CD14-positive monocyte (primary cell): ENCODE results near the gene PHF21B. TPM values are rescaled to one million over a fixed set of nuclear protein-coding genes. Genes with fewer than 3 reads are reported as not detected.

Experiments
- DNase-seq, 3 donors: peaks; one replicate each; pipeline ENCODE4 v3.0.0-alpha.2; 2011 to 2022
- H2AFZ ChIP-seq: 2 replicates; pipeline ENCODE4 v1.6.0; 2012; ENCODE audit warnings: mild to moderate bottlenecking, low read depth, low read length, inconsistent platforms; ENCODE audit not compliant: insufficient read depth, poor library complexity, severe bottlenecking
- H3K27ac ChIP-seq, 2 donors: 1 replicate in 1 of 2; 2 replicates in 1 of 2; pipeline ENCODE4 v1.5.1; 2012 to 2013; ENCODE audit warnings: low read length in 2 of 2, control low read depth in 1 of 2, inconsistent platforms in 1 of 2, low read depth in 1 of 2, mild to moderate bottlenecking in 1 of 2
- H3K27me3 ChIP-seq, 2 donors: one replicate each; pipeline versions ENCODE4 v1.6.0 to v1.6.1; 2011 to 2013; ENCODE audit warnings: low read length in 2 of 2; ENCODE audit not compliant: control insufficient read depth in 2 of 2, insufficient read depth in 2 of 2
- H3K36me3 ChIP-seq, 2 donors: replicated peaks in 1 of 2; 1 replicate in 1 of 2; 2 replicates in 1 of 2; pipeline versions ENCODE4 v1.5.1 to v1.6.1; 2012 to 2013; ENCODE audit warnings: low read length in 2 of 2, control low read depth in 1 of 2, inconsistent platforms in 1 of 2, mild to moderate bottlenecking in 1 of 2; ENCODE audit not compliant: insufficient read depth in 2 of 2, control insufficient read depth in 1 of 2
- H3K4me1 ChIP-seq, 2 donors: 1 replicate in 1 of 2; 2 replicates in 1 of 2; pipeline versions ENCODE4 v1.5.1 to v1.6.1; 2012 to 2013; ENCODE audit warnings: low read length in 2 of 2, control low read depth in 1 of 2, inconsistent platforms in 1 of 2, mild to moderate bottlenecking in 1 of 2, moderate library complexity in 1 of 2; ENCODE audit not compliant: insufficient read depth in 2 of 2, control insufficient read depth in 1 of 2
- H3K4me2 ChIP-seq: replicated peaks from 2 replicates; pipeline ENCODE3; 2012; ENCODE audit warnings: low read length, moderate library complexity, mild to moderate bottlenecking; ENCODE audit not compliant: poor library complexity, severe bottlenecking; ENCODE audit errors: extremely low read depth
- H3K4me3 ChIP-seq, 3 experiments: fragments of 200-600 bp in 1 of 3; sonication (generic) in 1 of 3; replicated peaks in 1 of 3; 1 replicate in 2 of 3; 2 replicates in 1 of 3; pipeline ENCODE4 v1.5.1; 2011 to 2013; ENCODE audit warnings: low read length in 3 of 3, mild to moderate bottlenecking in 3 of 3, control low read depth in 2 of 3, low read depth in 2 of 3, inconsistent platforms in 1 of 3, moderate library complexity in 1 of 3
- H3K79me2 ChIP-seq: 2 replicates; pipeline ENCODE4 v1.6.0; 2012; ENCODE audit warnings: mild to moderate bottlenecking, control low read depth, inconsistent platforms, low read length, moderate library complexity; ENCODE audit not compliant: insufficient read depth
- H3K9ac ChIP-seq: 2 replicates; pipeline ENCODE4 v1.6.0; 2017; ENCODE audit warnings: low read length, mild to moderate bottlenecking; ENCODE audit not compliant: insufficient read depth, poor library complexity, severe bottlenecking
- H3K9me3 ChIP-seq, 2 donors: replicated peaks in 1 of 2; 1 replicate in 1 of 2; 2 replicates in 1 of 2; pipeline versions ENCODE4 v1.5.1 to v1.6.1; 2012 to 2013; ENCODE audit warnings: low read length in 2 of 2, control low read depth in 1 of 2; ENCODE audit not compliant: control insufficient read depth in 1 of 2, insufficient read depth in 1 of 2
- H4K20me1 ChIP-seq: 2 replicates; pipeline ENCODE4 v1.6.0; 2012; ENCODE audit warnings: mild to moderate bottlenecking, low read length, control low read depth, moderate library complexity; ENCODE audit not compliant: insufficient read depth
- H3K27ac Mint-ChIP-seq, 7 donors: one replicate each; pipeline ENCODE4 v1.8.0; 2020; ENCODE audit warnings: mild to moderate bottlenecking in 7 of 7, mixed read lengths in 7 of 7, moderate library complexity in 6 of 7, inconsistent platforms in 2 of 7
- H3K27me3 Mint-ChIP-seq, 3 donors: one replicate each; pipeline ENCODE4 v1.8.0; 2021 to 2022; ENCODE audit warnings: low read depth in 3 of 3, mild to moderate bottlenecking in 3 of 3, mixed read lengths in 3 of 3, moderate library complexity in 3 of 3, inconsistent platforms in 1 of 3
- H3K36me3 Mint-ChIP-seq, 2 donors: one replicate each; pipeline ENCODE4 v1.8.0; 2020; ENCODE audit warnings: mixed read lengths in 2 of 2, inconsistent platforms in 1 of 2, mild to moderate bottlenecking in 1 of 2
- H3K4me1 Mint-ChIP-seq: one replicate; pipeline ENCODE4 v1.8.0; 2020; ENCODE audit warnings: mild to moderate bottlenecking, mixed read lengths
- H3K4me3 Mint-ChIP-seq, 2 donors: one replicate each; pipeline ENCODE4 v1.8.0; 2020; ENCODE audit warnings: mild to moderate bottlenecking in 2 of 2, mixed read lengths in 2 of 2, moderate library complexity in 1 of 2
- H3K9me3 Mint-ChIP-seq, 7 donors: one replicate each; pipeline ENCODE4 v1.8.0; 2020 to 2022; ENCODE audit warnings: mixed read lengths in 7 of 7, mild to moderate bottlenecking in 6 of 7, moderate library complexity in 6 of 7, inconsistent platforms in 2 of 7
- CTCF ChIP-seq: fragments of 200-600 bp; IDR thresholded peaks from one replicate; pipeline ENCODE4 v1.8.0; 2022; ENCODE audit warnings: antibody characterized with exemption, mild to moderate bottlenecking
- WGBS: methylation state at CpG from one replicate; pipeline ENCODE4 v1.1.5; 2013; ENCODE audit warnings: missing lambda C conversion rate; ENCODE audit not compliant: insufficient coverage; 5-methylcytosine and 5-hydroxymethylcytosine counted together
- intact Hi-C, 2 donors: fragments of 100-400 bp; cut with micrococcal nuclease; formaldehyde crosslinking; loops; one replicate each; pipeline versions ENCODE4 v1.15.0 to v1.15.1; 2023
- polyA plus RNA-seq, 3 donors: library from polyadenylated mRNA; depleted of rRNA in 1 of 3; unstranded in 2 of 3; stranded (reverse) in 1 of 3; fragments of 300-500 nt in 2 of 3; fragments of >200 nt in 1 of 3; fragmentation: Illumina TruSeq in 2 of 3; gene quantifications; 1 replicate in 2 of 3; 2 replicates in 1 of 3; pipeline ENCODE4 v1.2.3, GENCODE V29; 2012 to 2021

Gene PHF21B
- polyA plus RNA-seq, 3 donors = not detected

- Histone ChIP-seq H2AFZ (no peak overlapping the region), H3K4me2 (no peak overlapping the region), H4K20me1 (no peaks in the 10 kb centered on the region), H3K79me2 (no peaks in the 10 kb centered on the region), H3K4me3 (no peak overlapping the region), H3K36me3 (no peaks in the 10 kb centered on the region), H3K27ac (no peak overlapping the region), H3K4me1 (no peaks in the 10 kb centered on the region), H3K27me3 (no peaks in the 10 kb centered on the region), H3K9ac (no peak overlapping the region), H3K9me3 (no peaks in the 10 kb centered on the region)
- no peaks in the 10 kb centered on the region for H3K4me1 Mint-ChIP-seq
- peaks cover 5 to 13% (median 6%) of the 10 kb centered on the region in 3 donors for H3K27me3 Mint-ChIP-seq
- intact Hi-C loops = no loop called here
- no peak for DNase-seq
- no peaks in the 10 kb centered on the region for H3K36me3 Mint-ChIP-seq
- no peak overlapping the region for H3K4me3 Mint-ChIP-seq
- no CpG with 5 or more reads among the region's 2 CpGs for WGBS
- peaks cover 0 to 5% (median 0%) of the 10 kb centered on the region in 7 donors for H3K9me3 Mint-ChIP-seq
- no peak overlapping the region for H3K27ac Mint-ChIP-seq
- no peak for TF ChIP-seq CTCF
Observed at GRCh38 chr22:45058622-45058912, 48.8 kb upstream of the PHF21B start.

- Histone ChIP-seq H3K79me2 (no peaks in the 10 kb centered on the region), H3K9me3 (no peaks in the 10 kb centered on the region), H3K4me3 (no peak overlapping the region), H4K20me1 (no peaks in the 10 kb centered on the region), H2AFZ (no peak overlapping the region), H3K27ac (no peak overlapping the region), H3K36me3 (no peaks in the 10 kb centered on the region), H3K9ac (no peak overlapping the region), H3K27me3 (no peaks in the 10 kb centered on the region), H3K4me1 (no peaks in the 10 kb centered on the region), H3K4me2 (no peak overlapping the region)
- no peaks in the 10 kb centered on the region for H3K4me1 Mint-ChIP-seq
- intact Hi-C loops = no loop called here
- peaks cover 0 to 4% (median 0%) of the 10 kb centered on the region in 7 donors for H3K9me3 Mint-ChIP-seq
- WGBS = 89% methylated on average over 14 of the region's 15 CpGs
- H3K4me3 Mint-ChIP-seq = no peak overlapping the region
- H3K36me3 Mint-ChIP-seq = no peaks in the 10 kb centered on the region
- H3K27ac Mint-ChIP-seq = no peak overlapping the region
- H3K27me3 Mint-ChIP-seq = peaks cover 8 to 19% (median 14%) of the 10 kb centered on the region in 3 donors
- no peak for DNase-seq
- TF ChIP-seq CTCF = no peak
Observed at GRCh38 chr22:45055936-45056335, 46.1 kb upstream of the PHF21B start.
